DOHH2 (cell line): Measurements from ENCODE around the gene ECHS1.

Experiments
- H3F3A ChIP-seq: fragments of 200-600 bp; sonication (generic), shearing (Covaris generic); 2 replicates; pipeline ENCODE4 v1.6.0; 2016; ENCODE audit warnings: antibody characterized with exemption, mild to moderate bottlenecking; ENCODE audit not compliant: control insufficient read depth, insufficient read depth
- H3K27ac ChIP-seq: fragments of 200-600 bp; sonication (generic); 2 replicates; pipeline ENCODE4 v1.5.1; 2014; ENCODE audit warnings: low read depth, mild to moderate bottlenecking, low read length, moderate library complexity
- H3K27me3 ChIP-seq: fragments of 200-600 bp; sonication (generic); 2 replicates; pipeline ENCODE4 v1.6.1; 2014; ENCODE audit warnings: mild to moderate bottlenecking, low read length, mixed read lengths; ENCODE audit not compliant: control insufficient read depth
- H3K36me3 ChIP-seq: fragments of 200-600 bp; sonication (generic); 2 replicates; pipeline ENCODE4 v1.6.1; 2014; ENCODE audit warnings: mild to moderate bottlenecking, low read length, moderate library complexity, mixed read lengths; ENCODE audit not compliant: control insufficient read depth
- H3K4me1 ChIP-seq: fragments of 200-600 bp; sonication (generic); 2 replicates; pipeline ENCODE4 v1.6.1; 2014; ENCODE audit warnings: mild to moderate bottlenecking, low read length, mixed read lengths; ENCODE audit not compliant: control insufficient read depth
- H3K4me2 ChIP-seq: fragments of 200-600 bp; sonication (generic); 2 replicates; pipeline ENCODE4 v1.6.0; 2014; ENCODE audit warnings: mild to moderate bottlenecking, low read length, moderate library complexity
- H3K4me3 ChIP-seq: fragments of 200-600 bp; sonication (generic); 2 replicates; pipeline ENCODE4 v1.5.1; 2014; ENCODE audit warnings: mild to moderate bottlenecking, low read length, mixed read lengths
- H3K79me2 ChIP-seq: fragments of 200-600 bp; sonication (generic); 2 replicates; pipeline ENCODE4 v1.6.1; 2014; ENCODE audit warnings: mild to moderate bottlenecking, low read length, mixed read lengths; ENCODE audit not compliant: control insufficient read depth
- H3K9me2 ChIP-seq: fragments of 200-600 bp; sonication (generic); replicated peaks from 2 replicates; pipeline ENCODE4 v1.6.1; 2014; ENCODE audit warnings: mild to moderate bottlenecking, low read length, mixed read lengths; ENCODE audit not compliant: control insufficient read depth
- H3K9me3 ChIP-seq: fragments of 200-600 bp; sonication (generic); 2 replicates; pipeline ENCODE4 v1.6.1; 2014; ENCODE audit warnings: antibody characterized with exemption, low read length, mixed read lengths; ENCODE audit not compliant: control insufficient read depth, insufficient read depth
- H4K20me1 ChIP-seq: fragments of 200-600 bp; sonication (generic); 2 replicates; pipeline ENCODE4 v1.6.0; 2014; ENCODE audit warnings: low read depth, mild to moderate bottlenecking, antibody characterized with exemption, low read length, moderate library complexity; ENCODE audit not compliant: control insufficient read depth, insufficient read depth
- EZH2phosphoT487 ChIP-seq: fragments of 200-600 bp; sonication (generic); IDR thresholded peaks from 2 replicates; pipeline ENCODE4 v1.6.1; 2017; ENCODE audit warnings: borderline replicate concordance, mild to moderate bottlenecking, antibody characterized with exemption, low read length, moderate library complexity, mixed read lengths
- TF ChIP-seq, protein P1 (sequence below): fragments of 200-600 bp; sonication (generic); IDR thresholded peaks from one replicate; pipeline ENCODE4 v1.5.1; 2014; ENCODE audit warnings: antibody characterized with exemption, mild to moderate bottlenecking, low read depth, low read length; ENCODE audit not compliant: poor library complexity, severe bottlenecking

ECHS1 gene

GRCh38 chr10:133350283-133350949, 22.7 kb downstream of the ECHS1 start:
- H3K27me3 ChIP-seq: no peaks in the 10 kb centered on the region
- no peaks in the 10 kb centered on the region for H3F3A ChIP-seq
- no peaks in the 10 kb centered on the region; the same call in 1 of the 2 replicates for H3K4me1 ChIP-seq
- H3K9me2 ChIP-seq: no peaks in the 10 kb centered on the region
- H3K9me3 ChIP-seq: no peaks in the 10 kb centered on the region
- H4K20me1 ChIP-seq: no peaks in the 10 kb centered on the region
- no peak for TF ChIP-seq EZH2phosphoT487
- TF ChIP-seq, protein P1, sequence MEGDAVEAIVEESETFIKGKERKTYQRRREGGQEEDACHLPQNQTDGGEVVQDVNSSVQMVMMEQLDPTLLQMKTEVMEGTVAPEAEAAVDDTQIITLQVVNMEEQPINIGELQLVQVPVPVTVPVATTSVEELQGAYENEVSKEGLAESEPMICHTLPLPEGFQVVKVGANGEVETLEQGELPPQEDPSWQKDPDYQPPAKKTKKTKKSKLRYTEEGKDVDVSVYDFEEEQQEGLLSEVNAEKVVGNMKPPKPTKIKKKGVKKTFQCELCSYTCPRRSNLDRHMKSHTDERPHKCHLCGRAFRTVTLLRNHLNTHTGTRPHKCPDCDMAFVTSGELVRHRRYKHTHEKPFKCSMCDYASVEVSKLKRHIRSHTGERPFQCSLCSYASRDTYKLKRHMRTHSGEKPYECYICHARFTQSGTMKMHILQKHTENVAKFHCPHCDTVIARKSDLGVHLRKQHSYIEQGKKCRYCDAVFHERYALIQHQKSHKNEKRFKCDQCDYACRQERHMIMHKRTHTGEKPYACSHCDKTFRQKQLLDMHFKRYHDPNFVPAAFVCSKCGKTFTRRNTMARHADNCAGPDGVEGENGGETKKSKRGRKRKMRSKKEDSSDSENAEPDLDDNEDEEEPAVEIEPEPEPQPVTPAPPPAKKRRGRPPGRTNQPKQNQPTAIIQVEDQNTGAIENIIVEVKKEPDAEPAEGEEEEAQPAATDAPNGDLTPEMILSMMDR: no peak
- H3K27ac ChIP-seq: no peak overlapping the region
- no peak overlapping the region for H3K4me2 ChIP-seq
- H3K36me3 ChIP-seq: no peaks in the 10 kb centered on the region
- H3K4me3 ChIP-seq: no peak overlapping the region
- H3K79me2 ChIP-seq: no peaks in the 10 kb centered on the region

- H3F3A ChIP-seq: no peaks in the 10 kb centered on the region
- no peak overlapping the region for H3K4me3 ChIP-seq
- no peaks in the 10 kb centered on the region; the same call in 1 of the 2 replicates for H3K4me1 ChIP-seq
- no peak overlapping the region for H3K4me2 ChIP-seq
- H3K79me2 ChIP-seq: no peaks in the 10 kb centered on the region
- H3K27ac ChIP-seq: no peak overlapping the region
- TF ChIP-seq EZH2phosphoT487: no peak
- TF ChIP-seq, protein P1: no peak
- H3K27me3 ChIP-seq: no peaks in the 10 kb centered on the region
- H3K9me3 ChIP-seq: no peaks in the 10 kb centered on the region
- no peaks in the 10 kb centered on the region for H3K9me2 ChIP-seq
- no peaks in the 10 kb centered on the region for H3K36me3 ChIP-seq
- no peaks in the 10 kb centered on the region for H4K20me1 ChIP-seq
Observed at GRCh38 chr10:133349577-133350011, 23.6 kb downstream of the ECHS1 start.

DNA sequence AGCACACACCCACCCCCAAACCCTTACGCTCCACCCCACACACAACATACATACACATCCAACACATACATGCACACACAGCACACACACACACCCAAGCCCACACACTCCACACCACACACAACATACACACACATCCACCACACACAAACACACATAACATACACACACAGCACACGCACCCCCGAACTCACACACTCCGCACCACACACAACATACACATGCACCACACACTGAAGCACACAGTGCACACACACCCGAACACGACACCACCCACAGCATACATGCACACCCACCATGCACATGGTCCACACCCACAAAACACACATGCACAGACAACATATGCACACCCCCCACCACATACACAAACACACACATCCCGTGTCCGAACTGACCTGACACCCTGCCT, 24.0 kb downstream of the ECHS1 start:
- H3K9me3 ChIP-seq: no peaks in the 10 kb centered on the region
- TF ChIP-seq EZH2phosphoT487: no peak
- TF ChIP-seq, protein P1: no peak
- no peaks in the 10 kb centered on the region; the same call in 1 of the 2 replicates for H3K4me1 ChIP-seq
- H3K4me3 ChIP-seq: no peak overlapping the region
- H3K36me3 ChIP-seq: no peaks in the 10 kb centered on the region
- no peaks in the 10 kb centered on the region for H3K9me2 ChIP-seq
- no peak overlapping the region for H3K27ac ChIP-seq
- H3K4me2 ChIP-seq: no peak overlapping the region
- no peaks in the 10 kb centered on the region for H3F3A ChIP-seq
- H4K20me1 ChIP-seq: no peaks in the 10 kb centered on the region
- H3K79me2 ChIP-seq: no peaks in the 10 kb centered on the region
- H3K27me3 ChIP-seq: no peaks in the 10 kb centered on the region
